Effector memory CD8-positive, alpha-beta T cell (primary cell): Measurements from ENCODE around the gene PRR36.
A peak's percentile ranks its signal among the peaks of the same experiment; 100 is the strongest.

ENCODE experiments used
- ATAC-seq: fragments of 150-1000 bp; cut with Tn5 transposase; replicated peaks from 2 replicates; pipeline ENCODE4 v1.10.0; 2021; ENCODE audit warnings: mild to moderate bottlenecking, moderate library complexity
- DNase-seq, 3 experiments: peaks; one replicate each; pipeline ENCODE4 v3.0.0; 2021
- H3K27ac Mint-ChIP-seq, 2 donors: one replicate each; pipeline ENCODE4 v1.8.0; 2022; ENCODE audit warnings: mild to moderate bottlenecking in 2 of 2, mixed read lengths in 2 of 2, moderate library complexity in 2 of 2
- H3K27me3 Mint-ChIP-seq, 2 donors: one replicate each; pipeline ENCODE4 v1.8.0; 2022; ENCODE audit warnings: mixed read lengths in 2 of 2
- H3K36me3 Mint-ChIP-seq: one replicate; pipeline ENCODE4 v1.8.0; 2022; ENCODE audit warnings: mild to moderate bottlenecking, moderate library complexity, mixed read lengths; ENCODE audit not compliant: insufficient read depth
- H3K4me1 Mint-ChIP-seq, 2 donors: one replicate each; pipeline ENCODE4 v1.8.0; 2022; ENCODE audit warnings: low read depth in 2 of 2, mixed read lengths in 2 of 2
- H3K4me3 Mint-ChIP-seq, 2 donors: one replicate each; pipeline ENCODE4 v1.8.0; 2022; ENCODE audit warnings: mild to moderate bottlenecking in 2 of 2, mixed read lengths in 2 of 2, moderate library complexity in 2 of 2
- H3K9me3 Mint-ChIP-seq, 2 donors: one replicate each; pipeline ENCODE4 v1.8.0; 2022; ENCODE audit warnings: mixed read lengths in 2 of 2

The PRR36 gene

GRCh38 chr19:7869453-7869909 lies 4.7 kb downstream of the PRR36 start:
- Mint-ChIP-seq H3K36me3 (peaks cover 9% of the 10 kb centered on the region), H3K4me3 (peak overlapping the region; percentile 83 to 84), H3K9me3 (no peaks in the 10 kb centered on the region), H3K27me3 (peaks cover 30 to 52% of the 10 kb centered on the region in 2 donors), H3K27ac (peak overlapping the region; percentile 38 to 76), H3K4me1 (peaks cover 31 to 32% of the 10 kb centered on the region in 2 donors)
- peak; percentile 60 for ATAC-seq
- peak; percentile 79 to 91 (median 83) for DNase-seq

- DNase-seq (peak; percentile 83 to 89 (median 89)), ATAC-seq (peak; percentile 80)
- Mint-ChIP-seq H3K4me1 (peaks cover 31 to 32% of the 10 kb centered on the region in 2 donors), H3K9me3 (no peaks in the 10 kb centered on the region), H3K36me3 (peaks cover 11% of the 10 kb centered on the region), H3K27me3 (peaks cover 30 to 58% of the 10 kb centered on the region in 2 donors), H3K4me3 (peak overlapping the region; percentile 83 to 84), H3K27ac (peak overlapping the region; percentile 38 to 76)
These were observed 5.3 kb downstream of the PRR36 start for GRCh38 chr19:7868671-7869452.

GRCh38 chr19:7868326-7868670 lies 5.9 kb downstream of the PRR36 start:
- ATAC-seq (no peak), DNase-seq (no peak)
- peaks cover 11% of the 10 kb centered on the region for H3K36me3 Mint-ChIP-seq
- peaks cover 29 to 31% of the 10 kb centered on the region in 2 donors for H3K4me1 Mint-ChIP-seq
- no peaks in the 10 kb centered on the region for H3K9me3 Mint-ChIP-seq
- peaks cover 26 to 59% of the 10 kb centered on the region in 2 donors for H3K27me3 Mint-ChIP-seq
- peak overlapping the region; percentile 83 to 84 for H3K4me3 Mint-ChIP-seq
- peak overlapping the region; percentile 38 to 76 for H3K27ac Mint-ChIP-seq

- H3K27me3 Mint-ChIP-seq = peaks cover 21 to 49% of the 10 kb centered on the region in 2 donors
- peaks cover 28 to 29% of the 10 kb centered on the region in 2 donors for H3K4me1 Mint-ChIP-seq
- peak overlapping the region in 1 of 2 donors; percentile 84 for H3K4me3 Mint-ChIP-seq
- no peak for DNase-seq
- H3K36me3 Mint-ChIP-seq = peaks cover 11% of the 10 kb centered on the region
- no peak for ATAC-seq
- no peaks in the 10 kb centered on the region for H3K9me3 Mint-ChIP-seq
- H3K27ac Mint-ChIP-seq = no peak overlapping the region
These were observed 6.9 kb downstream of the PRR36 start for GRCh38 chr19:7867092-7867844.

- DNase-seq (no peak), ATAC-seq (no peak)
- Mint-ChIP-seq H3K9me3 (no peaks in the 10 kb centered on the region), H3K36me3 (peaks cover 11% of the 10 kb centered on the region), H3K27me3 (peaks cover 14 to 44% of the 10 kb centered on the region in 2 donors), H3K4me1 (peaks cover 24 to 26% of the 10 kb centered on the region in 2 donors), H3K27ac (no peak overlapping the region), H3K4me3 (no peak overlapping the region)
These were observed 7.6 kb downstream of the PRR36 start for GRCh38 chr19:7866399-7867091.

- Mint-ChIP-seq H3K27ac (no peak overlapping the region), H3K4me3 (peak overlapping the region; percentile 23 to 56), H3K9me3 (no peaks in the 10 kb centered on the region), H3K4me1 (peaks cover 16 to 19% of the 10 kb centered on the region in 2 donors), H3K27me3 (peaks cover 18 to 45% of the 10 kb centered on the region in 2 donors), H3K36me3 (peaks cover 11% of the 10 kb centered on the region)
- DNase-seq (no peak), ATAC-seq (no peak)
These were observed 8.8 kb downstream of the PRR36 start for GRCh38 chr19:7865262-7865911.

GRCh38 chr19:7864690-7865074 lies 9.5 kb downstream of the PRR36 start:
- H3K4me1 Mint-ChIP-seq = peaks cover 16 to 17% of the 10 kb centered on the region in 2 donors
- H3K27me3 Mint-ChIP-seq = peaks cover 18 to 50% of the 10 kb centered on the region in 2 donors
- H3K4me3 Mint-ChIP-seq = peak overlapping the region in 1 of 2 donors; percentile 56
- H3K9me3 Mint-ChIP-seq = no peaks in the 10 kb centered on the region
- DNase-seq (no peak), ATAC-seq (no peak)
- H3K27ac Mint-ChIP-seq = no peak overlapping the region
- H3K36me3 Mint-ChIP-seq = peaks cover 11% of the 10 kb centered on the region

GRCh38 chr19:7863971-7864689 lies 10.1 kb downstream of the PRR36 start:
- Mint-ChIP-seq H3K36me3 (peaks cover 11% of the 10 kb centered on the region), H3K4me1 (peaks cover 16 to 17% of the 10 kb centered on the region in 2 donors), H3K27me3 (peaks cover 18 to 50% of the 10 kb centered on the region in 2 donors), H3K4me3 (peak overlapping the region in 1 of 2 donors; percentile 42), H3K27ac (no peak overlapping the region), H3K9me3 (no peaks in the 10 kb centered on the region)
- ATAC-seq (no peak), DNase-seq (no peak)

- DNase-seq = no peak
- Mint-ChIP-seq H3K4me3 (no peak overlapping the region), H3K36me3 (peaks cover 8% of the 10 kb centered on the region), H3K9me3 (no peaks in the 10 kb centered on the region), H3K27ac (no peak overlapping the region), H3K4me1 (peaks cover 10 to 12% of the 10 kb centered on the region in 2 donors), H3K27me3 (peaks cover 18 to 50% of the 10 kb centered on the region in 2 donors)
- peak; percentile 21 for ATAC-seq
These were observed 10.8 kb downstream of the PRR36 start for GRCh38 chr19:7863157-7863970.

GRCh38 chr19:7862413-7862951 lies 11.7 kb downstream of the PRR36 start:
- peaks cover 10% of the 10 kb centered on the region in 2 donors for H3K4me1 Mint-ChIP-seq
- DNase-seq = peak; percentile 38 to 51 (median 46)
- H3K36me3 Mint-ChIP-seq = peaks cover 6% of the 10 kb centered on the region
- H3K27ac Mint-ChIP-seq = no peak overlapping the region
- peak; percentile 64 for ATAC-seq
- H3K9me3 Mint-ChIP-seq = no peaks in the 10 kb centered on the region
- H3K27me3 Mint-ChIP-seq = peaks cover 18 to 52% of the 10 kb centered on the region in 2 donors
- peak overlapping the region; percentile 52 to 54 for H3K4me3 Mint-ChIP-seq

- Mint-ChIP-seq H3K9me3 (no peaks in the 10 kb centered on the region), H3K36me3 (peaks cover 4% of the 10 kb centered on the region), H3K4me3 (peak overlapping the region; percentile 52 to 54), H3K27me3 (peaks cover 22 to 54% of the 10 kb centered on the region in 2 donors), H3K27ac (no peak overlapping the region), H3K4me1 (peaks cover 10% of the 10 kb centered on the region in 2 donors)
- DNase-seq (no peak), ATAC-seq (peak; percentile 15)
These were observed 12.4 kb downstream of the PRR36 start for GRCh38 chr19:7861619-7862412.
